GM23338 (cell line): ENCODE measurements around the gene ZFX. TPM values are rescaled to one million over a fixed set of nuclear protein-coding genes. Genes with fewer than 3 reads are reported as not detected.

Source experiments
- ATAC-seq: fragments of 200-7000 bp; cut with Tn5 transposase; 3 replicates; pipeline ENCODE4 v1.9.1; 2020
- DNase-seq: peaks from one replicate; pipeline ENCODE4 v3.0.0-alpha.2; 2015; ENCODE audit warnings: low spot score
- H2AFZ ChIP-seq: fragments of 200-600 bp; sonication (generic); 2 replicates; pipeline ENCODE4 v1.8.0; 2016; ENCODE audit warnings: antibody characterized with exemption, mild to moderate bottlenecking, moderate library complexity
- H3F3A ChIP-seq: fragments of 200-600 bp; sonication (generic); replicated peaks from 2 replicates; pipeline ENCODE4 v1.8.0; 2017; ENCODE audit warnings: antibody characterized with exemption, mixed run types, low read depth
- H3K27ac ChIP-seq: fragments of 200-600 bp; sonication (generic); 2 replicates; pipeline ENCODE4 v1.6.1; 2016; ENCODE audit warnings: low read depth
- H3K27me3 ChIP-seq: fragments of 200-600 bp; sonication (generic); 2 replicates; pipeline ENCODE4 v1.8.0; 2016; ENCODE audit warnings: mild to moderate bottlenecking, mixed run types, moderate library complexity; ENCODE audit not compliant: insufficient read depth
- H3K36me3 ChIP-seq: fragments of 200-600 bp; sonication (generic); 2 replicates; pipeline ENCODE4 v1.8.0; 2016; ENCODE audit warnings: mild to moderate bottlenecking; ENCODE audit not compliant: insufficient read depth
- H3K4me1 ChIP-seq: fragments of 200-600 bp; sonication (generic); 2 replicates; pipeline ENCODE4 v1.8.0; 2016; ENCODE audit warnings: mild to moderate bottlenecking, moderate library complexity; ENCODE audit not compliant: insufficient read depth
- H3K4me2 ChIP-seq: fragments of 200-600 bp; sonication (generic); 2 replicates; pipeline ENCODE4 v1.7.1; 2017; ENCODE audit warnings: mixed run types
- H3K4me3 ChIP-seq: fragments of 200-600 bp; sonication (generic); 2 replicates; pipeline ENCODE4 v1.6.1; 2016; ENCODE audit warnings: mixed run types
- H3K79me2 ChIP-seq: fragments of 200-600 bp; sonication (generic); replicated peaks from 2 replicates; pipeline ENCODE4 v1.8.0; 2017; ENCODE audit warnings: mild to moderate bottlenecking; ENCODE audit not compliant: insufficient read depth
- H3K9me2 ChIP-seq: fragments of 200-600 bp; sonication (generic); 2 replicates; pipeline ENCODE4 v1.8.0; 2017; ENCODE audit not compliant: insufficient read depth
- H4K20me1 ChIP-seq: fragments of 200-600 bp; sonication (generic); replicated peaks from 2 replicates; pipeline ENCODE4 v1.8.0; 2017; ENCODE audit warnings: mild to moderate bottlenecking; ENCODE audit not compliant: insufficient read depth
- H3K27ac Mint-ChIP-seq: 2 replicates; pipeline ENCODE4 v1.8.0; 2020; ENCODE audit warnings: inconsistent platforms, mild to moderate bottlenecking, moderate library complexity, mixed read lengths
- H3K27me3 Mint-ChIP-seq: 3 replicates; pipeline ENCODE4 v1.8.0; 2022; ENCODE audit warnings: low read depth, mild to moderate bottlenecking, moderate library complexity, mixed read lengths, inconsistent platforms; ENCODE audit not compliant: insufficient read depth, poor library complexity
- H3K36me3 Mint-ChIP-seq: 3 replicates; pipeline ENCODE4 v1.8.0; 2021; ENCODE audit warnings: low read depth, mild to moderate bottlenecking, inconsistent platforms, moderate library complexity, mixed read lengths
- H3K4me1 Mint-ChIP-seq: 3 replicates; pipeline ENCODE4 v1.8.0; 2020; ENCODE audit warnings: mild to moderate bottlenecking, inconsistent platforms, mixed read lengths
- H3K4me3 Mint-ChIP-seq: 3 replicates; pipeline ENCODE4 v1.8.0; 2021; ENCODE audit warnings: moderate library complexity, mild to moderate bottlenecking, inconsistent platforms, mixed read lengths
- H3K9me3 Mint-ChIP-seq: 3 replicates; pipeline ENCODE4 v1.8.0; 2020; ENCODE audit warnings: moderate library complexity, mild to moderate bottlenecking, inconsistent platforms, mixed read lengths
- CREB1 ChIP-seq: fragments of 250-450 bp; sonication (Bioruptor Pico); IDR thresholded peaks from 2 replicates; pipeline ENCODE4 v1.5.0; 2020; ENCODE audit warnings: low read depth, mild to moderate bottlenecking, moderate library complexity
- CTCF ChIP-seq, 2 experiments: fragments of 200-600 bp in 1 of 2; sonication (generic) in 1 of 2; conservative IDR thresholded peaks; 2 replicates each; pipeline versions ENCODE4 v1.5.1 to v1.6.1; 2016 to 2017; ENCODE audit warnings: antibody characterized with exemption in 2 of 2, low read depth in 2 of 2, mild to moderate bottlenecking in 2 of 2, moderate library complexity in 1 of 2
- ETS1 ChIP-seq: IDR thresholded peaks from 2 replicates; pipeline ENCODE4 v1.6.1; 2016; ENCODE audit warnings: antibody characterized with exemption
- EZH2 ChIP-seq: fragments of 200-600 bp; sonication (generic); IDR thresholded peaks from one replicate; pipeline ENCODE4 v1.8.0; 2017; ENCODE audit warnings: antibody characterized with exemption, mild to moderate bottlenecking, low read depth; ENCODE audit not compliant: unreplicated experiment
- EZH2phosphoT487 ChIP-seq: fragments of 200-600 bp; sonication (generic); IDR thresholded peaks from one replicate; pipeline ENCODE4 v1.8.1; 2018; ENCODE audit warnings: antibody characterized with exemption; ENCODE audit not compliant: unreplicated experiment
- JUNB ChIP-seq: IDR thresholded peaks from one replicate; pipeline ENCODE4 v1.6.1; 2016; ENCODE audit warnings: antibody characterized with exemption; ENCODE audit not compliant: unreplicated experiment
- NANOG ChIP-seq: IDR thresholded peaks from 2 replicates; pipeline ENCODE4 v1.6.1; 2016; ENCODE audit warnings: antibody characterized with exemption, borderline replicate concordance
- POLR2AphosphoS5 ChIP-seq: IDR thresholded peaks from 2 replicates; pipeline ENCODE4 v1.6.1; 2016; ENCODE audit warnings: antibody characterized with exemption, low read depth
- REST ChIP-seq: IDR thresholded peaks from one replicate; pipeline ENCODE4 v1.6.1; 2018; ENCODE audit warnings: antibody characterized with exemption; ENCODE audit not compliant: unreplicated experiment
- STAT1 ChIP-seq: IDR thresholded peaks from one replicate; pipeline ENCODE4 v1.6.1; 2016; ENCODE audit warnings: antibody characterized with exemption; ENCODE audit not compliant: unreplicated experiment
- ZNF114 ChIP-seq: fragments of 250-450 bp; sonication (Bioruptor Pico); IDR thresholded peaks from 2 replicates; pipeline ENCODE4 v1.5.0; 2020; ENCODE audit warnings: mild to moderate bottlenecking, moderate library complexity
- ZNF331 ChIP-seq: fragments of 250-450 bp; sonication (Bioruptor Pico); IDR thresholded peaks from 2 replicates; pipeline ENCODE4 v1.5.0; 2020; ENCODE audit warnings: low read depth, mild to moderate bottlenecking, moderate library complexity
- ZNF462 ChIP-seq: fragments of 250-450 bp; sonication (Bioruptor Pico); IDR thresholded peaks from 2 replicates; pipeline ENCODE4 v1.5.0; 2020; ENCODE audit warnings: mild to moderate bottlenecking, moderate library complexity
- polyA plus RNA-seq: library from polyadenylated mRNA; unstranded; fragments of >200 nt; fragmentation: Nextera tagmentation; extraction: Ambion mirVana; gene quantifications from 2 replicates; pipeline ENCODE4 v1.2.1, GENCODE V29; 2016
- total RNA-seq: library from RNA; depleted of rRNA; stranded (reverse); fragments of >200 nt; shearing (Covaris generic); gene quantifications from 2 replicates; pipeline ENCODE4 v1.2.3, GENCODE V29; 2014

The ZFX gene
- total and polyA plus RNA-seq, 2 experiments from 2014 or later: 11.0 to 15.4 TPM

- no peak overlapping the region for H3K27ac ChIP-seq
- TF ChIP-seq STAT1: no peak
- no peak for TF ChIP-seq EZH2phosphoT487
- no peak for TF ChIP-seq ZNF462
- no peak for TF ChIP-seq CTCF (conservative IDR thresholded peaks at IDR 0.05; ENCODE audit: low read depth in 2 of 2)
- TF ChIP-seq EZH2: no peak
- no peak for TF ChIP-seq ZNF331 (CRISPR knock-in tag)
- no peak for TF ChIP-seq REST
- no peak for TF ChIP-seq NANOG
- TF ChIP-seq POLR2AphosphoS5: no peak
- no peak for TF ChIP-seq JUNB
- no peak for TF ChIP-seq CREB1
- TF ChIP-seq ETS1: no peak
- no peak for TF ChIP-seq ZNF114
- Mint-ChIP-seq H3K27me3 (peaks cover 1% of the 10 kb centered on the region), H3K9me3 (no peaks in the 10 kb centered on the region), H3K4me3 (no peak overlapping the region), H3K36me3 (no peaks in the 10 kb centered on the region), H3K27ac (no peak overlapping the region), H3K4me1 (no peaks in the 10 kb centered on the region)
- no peaks in the 10 kb centered on the region for H3K9me2 ChIP-seq
- no peaks in the 10 kb centered on the region for H4K20me1 ChIP-seq
- no peak overlapping the region for H3K4me2 ChIP-seq
- no peaks in the 10 kb centered on the region for H3K79me2 ChIP-seq
- no peak for DNase-seq
- no peaks in the 10 kb centered on the region for H3K36me3 ChIP-seq
- no peak for ATAC-seq
- H3K4me3 ChIP-seq: no peak overlapping the region
- H2AFZ ChIP-seq: no peak overlapping the region
- H3F3A ChIP-seq: no peaks in the 10 kb centered on the region
- H3K4me1 ChIP-seq: no peaks in the 10 kb centered on the region
- no peaks in the 10 kb centered on the region for H3K27me3 ChIP-seq
Measured at GRCh38 chrX:24113181-24113580, 36.3 kb upstream of the ZFX start.
